Activated CD8-positive, alpha-beta T cell treated with anti-CD3 and anti-CD28 coated beads for 36 hours (primary cell): Measurements from ENCODE around the gene ITIH6. TPM values are rescaled to one million over a fixed set of nuclear protein-coding genes. Genes with fewer than 3 reads are reported as not detected.

ENCODE experiments used
- ATAC-seq: fragments of 200-7000 bp; cut with Tn5 transposase; one replicate; pipeline ENCODE4 v1.10.0; 2021; ENCODE audit warnings: mild to moderate bottlenecking, moderate library complexity
- CTCF ChIA-PET: fragments of 350-600 bp; sonication (Branson Sonifier 250); formaldehyde crosslinking; loops from one replicate; lab custom pipeline; 2021; ENCODE audit warnings: antibody characterized with exemption; lab: Charles Lee
- POLR2A ChIA-PET: fragments of 350-600 bp; sonication (Branson Sonifier 250); formaldehyde crosslinking; loops from one replicate; lab custom pipeline; 2021; ENCODE audit warnings: antibody characterized with exemption; lab: Charles Lee
- DNase-seq: peaks from one replicate; pipeline ENCODE4 v3.0.0-alpha.2; 2020
- H3K27ac Mint-ChIP-seq: one replicate; pipeline ENCODE4 v1.8.0; 2021; ENCODE audit warnings: mild to moderate bottlenecking, mixed read lengths
- H3K27me3 Mint-ChIP-seq: one replicate; pipeline ENCODE4 v1.8.0; 2021; ENCODE audit warnings: mixed read lengths
- H3K36me3 Mint-ChIP-seq: one replicate; pipeline ENCODE4 v1.8.0; 2021; ENCODE audit warnings: low read depth, mixed read lengths
- H3K4me1 Mint-ChIP-seq: one replicate; pipeline ENCODE4 v1.8.0; 2021; ENCODE audit warnings: low read depth, mixed read lengths
- H3K4me3 Mint-ChIP-seq: one replicate; pipeline ENCODE4 v1.8.0; 2021; ENCODE audit warnings: mild to moderate bottlenecking, moderate library complexity, mixed read lengths
- H3K9me3 Mint-ChIP-seq: one replicate; pipeline ENCODE4 v1.8.0; 2021; ENCODE audit warnings: mixed read lengths
- intact Hi-C: fragments of 100-400 bp; cut with micrococcal nuclease; formaldehyde crosslinking; loops from one replicate; pipeline ENCODE4 v1.10.0; 2022
- total RNA-seq, 2 experiments: library from RNA; stranded (reverse); gene quantifications; one replicate each; pipeline ENCODE4 v1.2.3, GENCODE V29; 2021
- TF ChIP-seq, protein P1 (sequence below): fragments of 200-600 bp; IDR thresholded peaks from one replicate; pipeline ENCODE4 v1.8.0; 2022; ENCODE audit warnings: antibody characterized with exemption, mild to moderate bottlenecking

ITIH6 gene
- total RNA-seq, 2 experiments from 2014 or later = not detected

DNA sequence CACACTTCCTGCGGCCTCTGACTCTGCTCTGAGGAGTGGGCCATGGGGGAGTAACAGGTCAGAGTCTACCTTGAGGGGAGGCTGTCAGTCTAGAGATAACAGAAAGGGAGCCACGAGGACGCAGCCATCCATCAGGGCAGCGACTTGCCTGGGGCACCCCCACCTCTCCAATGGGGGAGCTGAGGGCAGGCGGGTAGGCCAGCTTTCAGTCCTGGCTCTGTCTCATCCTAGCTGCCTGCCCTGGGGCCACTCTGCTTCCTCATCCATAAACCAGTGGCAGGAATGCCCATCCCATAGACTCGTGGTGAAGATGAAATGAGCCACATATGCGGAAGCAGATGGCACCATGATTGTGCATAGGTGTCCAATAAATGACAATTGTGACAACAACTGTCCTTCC, 22.7 kb upstream of the ITIH6 start:
- DNase-seq = no peak
- Mint-ChIP-seq H3K27ac (no peak overlapping the region), H3K36me3 (peaks cover 6% of the 10 kb centered on the region), H3K9me3 (no peaks in the 10 kb centered on the region), H3K27me3 (no peaks in the 10 kb centered on the region), H3K4me1 (peaks cover 3% of the 10 kb centered on the region), H3K4me3 (no peak overlapping the region)
- ATAC-seq = no peak
- intact Hi-C loops = no loop called here
- CTCF ChIA-PET = no interaction called here
- POLR2A ChIA-PET = no interaction called here
- TF ChIP-seq, protein P1, sequence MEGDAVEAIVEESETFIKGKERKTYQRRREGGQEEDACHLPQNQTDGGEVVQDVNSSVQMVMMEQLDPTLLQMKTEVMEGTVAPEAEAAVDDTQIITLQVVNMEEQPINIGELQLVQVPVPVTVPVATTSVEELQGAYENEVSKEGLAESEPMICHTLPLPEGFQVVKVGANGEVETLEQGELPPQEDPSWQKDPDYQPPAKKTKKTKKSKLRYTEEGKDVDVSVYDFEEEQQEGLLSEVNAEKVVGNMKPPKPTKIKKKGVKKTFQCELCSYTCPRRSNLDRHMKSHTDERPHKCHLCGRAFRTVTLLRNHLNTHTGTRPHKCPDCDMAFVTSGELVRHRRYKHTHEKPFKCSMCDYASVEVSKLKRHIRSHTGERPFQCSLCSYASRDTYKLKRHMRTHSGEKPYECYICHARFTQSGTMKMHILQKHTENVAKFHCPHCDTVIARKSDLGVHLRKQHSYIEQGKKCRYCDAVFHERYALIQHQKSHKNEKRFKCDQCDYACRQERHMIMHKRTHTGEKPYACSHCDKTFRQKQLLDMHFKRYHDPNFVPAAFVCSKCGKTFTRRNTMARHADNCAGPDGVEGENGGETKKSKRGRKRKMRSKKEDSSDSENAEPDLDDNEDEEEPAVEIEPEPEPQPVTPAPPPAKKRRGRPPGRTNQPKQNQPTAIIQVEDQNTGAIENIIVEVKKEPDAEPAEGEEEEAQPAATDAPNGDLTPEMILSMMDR = no peak

- H3K27ac Mint-ChIP-seq = no peak overlapping the region
- H3K4me3 Mint-ChIP-seq = no peak overlapping the region
- ChIA-PET POLR2A (no interaction called here), CTCF (no interaction called here)
- peaks cover 3% of the 10 kb centered on the region for H3K4me1 Mint-ChIP-seq
- DNase-seq = no peak
- H3K27me3 Mint-ChIP-seq = no peaks in the 10 kb centered on the region
- H3K36me3 Mint-ChIP-seq = peaks cover 9% of the 10 kb centered on the region
- H3K9me3 Mint-ChIP-seq = no peaks in the 10 kb centered on the region
- intact Hi-C loops = no loop called here
- no peak for ATAC-seq
- TF ChIP-seq, protein P1 = no peak
These were observed 21.1 kb upstream of the ITIH6 start for GRCh38 chrX:54819201-54819600.

DNA sequence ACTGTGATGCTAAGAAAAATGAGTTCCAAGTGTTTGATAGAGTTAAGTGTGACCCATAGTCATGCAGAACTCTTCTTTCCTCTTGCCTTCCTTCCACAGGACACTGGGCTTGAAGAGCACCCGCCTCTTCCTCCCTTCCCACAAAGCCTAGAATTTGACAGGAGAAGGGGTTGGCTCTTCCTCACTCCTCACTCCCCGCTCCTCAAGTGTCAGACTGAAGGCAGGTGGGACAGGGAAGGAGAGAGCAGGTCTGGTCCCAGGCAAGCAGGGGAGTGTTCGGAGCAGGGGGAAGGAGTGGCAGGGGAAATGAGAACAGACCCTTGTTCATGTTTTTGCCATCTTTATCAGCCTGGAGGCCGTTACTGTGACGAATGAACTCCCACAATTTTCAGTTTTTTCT, 20.2 kb upstream of the ITIH6 start:
- no peak overlapping the region for H3K4me3 Mint-ChIP-seq
- H3K27ac Mint-ChIP-seq = no peak overlapping the region
- H3K36me3 Mint-ChIP-seq = peaks cover 9% of the 10 kb centered on the region
- TF ChIP-seq, protein P1 = no peak
- intact Hi-C loops = no loop called here
- ChIA-PET POLR2A (no interaction called here), CTCF (no interaction called here)
- DNase-seq = no peak
- H3K4me1 Mint-ChIP-seq = peaks cover 3% of the 10 kb centered on the region
- no peaks in the 10 kb centered on the region for H3K27me3 Mint-ChIP-seq
- no peaks in the 10 kb centered on the region for H3K9me3 Mint-ChIP-seq
- ATAC-seq = no peak

GRCh38 chrX:54817220-54817820, 19.3 kb upstream of the ITIH6 start:
- TF ChIP-seq, protein P1 = no peak
- POLR2A ChIA-PET = no interaction called here
- H3K4me1 Mint-ChIP-seq = peaks cover 3% of the 10 kb centered on the region

DNA sequence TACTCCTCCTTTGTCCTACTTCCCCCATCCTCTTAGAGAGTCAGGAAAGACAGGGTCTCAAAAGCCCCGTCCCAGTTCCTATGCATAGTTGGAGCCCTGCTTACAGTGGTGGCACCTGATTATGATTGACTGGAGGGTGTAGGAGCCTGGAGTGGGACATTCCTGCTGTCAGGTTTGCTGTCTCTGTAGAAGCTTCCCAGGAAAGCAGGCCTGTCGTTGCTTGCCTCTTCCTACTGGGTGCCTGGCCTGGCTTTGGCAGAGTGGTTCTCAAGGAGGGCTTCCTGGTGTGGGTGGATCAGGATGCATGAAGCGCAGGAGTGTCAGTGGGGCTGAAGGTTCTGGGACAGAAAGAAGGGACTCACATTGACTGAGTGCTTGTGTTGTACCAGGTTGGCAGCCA, 14.3 kb upstream of the ITIH6 start:
- Mint-ChIP-seq H3K4me1 (peaks cover 9% of the 10 kb centered on the region), H3K27ac (no peak overlapping the region), H3K4me3 (no peak overlapping the region), H3K36me3 (peaks cover 14% of the 10 kb centered on the region), H3K9me3 (no peaks in the 10 kb centered on the region), H3K27me3 (no peaks in the 10 kb centered on the region)
- ChIA-PET CTCF (no interaction called here), POLR2A (no interaction called here)
- no peak for DNase-seq
- no peak for ATAC-seq
- intact Hi-C loops = no loop called here
- TF ChIP-seq, protein P1 = no peak

More at GRCh38 chrX:54817220-54817820, 19.3 kb upstream of the ITIH6 start:
- Mint-ChIP-seq H3K27ac (no peak overlapping the region), H3K4me3 (no peak overlapping the region), H3K9me3 (no peaks in the 10 kb centered on the region), H3K27me3 (no peaks in the 10 kb centered on the region), H3K36me3 (peaks cover 9% of the 10 kb centered on the region)
- CTCF ChIA-PET = no interaction called here
- intact Hi-C loops = no loop called here
- no peak for DNase-seq
- no peak for ATAC-seq
